OCI-LY3 (cell line): Measurements from ENCODE around the gene L3MBTL1.

Experiments used
- EZH2phosphoT487 ChIP-seq: fragments of 200-600 bp; shearing (Covaris generic); IDR thresholded peaks from 2 replicates; pipeline ENCODE4 v1.6.1; 2018; ENCODE audit warnings: antibody characterized with exemption, mixed run types, low read depth
- TF ChIP-seq, protein P1 (sequence below): fragments of 200-600, 300-600 bp; sonication (generic); IDR thresholded peaks from 2 replicates; pipeline ENCODE4 v1.5.1; 2014; ENCODE audit warnings: antibody characterized with exemption, low read length, low read depth

DNA sequence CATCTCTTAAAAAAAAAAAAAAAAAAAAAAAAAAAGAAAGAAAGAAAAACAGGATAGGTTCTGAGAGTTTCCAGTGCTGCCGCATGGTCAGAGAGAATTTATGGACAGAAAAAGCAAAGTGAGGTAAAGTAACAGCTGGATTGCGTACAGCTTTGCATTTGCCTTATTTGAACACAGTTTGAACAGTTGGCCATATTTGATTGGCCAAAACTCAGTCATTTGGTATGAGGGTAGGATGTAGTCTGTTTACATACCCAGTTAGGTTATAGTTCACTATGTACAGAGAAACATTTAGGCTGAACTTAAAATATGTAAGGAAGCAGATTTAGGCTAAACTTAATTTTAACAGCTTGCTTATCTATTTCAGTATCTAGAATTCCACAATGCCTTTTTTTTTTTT, 17.5 kb upstream of the L3MBTL1 start:
- TF ChIP-seq, protein P1, sequence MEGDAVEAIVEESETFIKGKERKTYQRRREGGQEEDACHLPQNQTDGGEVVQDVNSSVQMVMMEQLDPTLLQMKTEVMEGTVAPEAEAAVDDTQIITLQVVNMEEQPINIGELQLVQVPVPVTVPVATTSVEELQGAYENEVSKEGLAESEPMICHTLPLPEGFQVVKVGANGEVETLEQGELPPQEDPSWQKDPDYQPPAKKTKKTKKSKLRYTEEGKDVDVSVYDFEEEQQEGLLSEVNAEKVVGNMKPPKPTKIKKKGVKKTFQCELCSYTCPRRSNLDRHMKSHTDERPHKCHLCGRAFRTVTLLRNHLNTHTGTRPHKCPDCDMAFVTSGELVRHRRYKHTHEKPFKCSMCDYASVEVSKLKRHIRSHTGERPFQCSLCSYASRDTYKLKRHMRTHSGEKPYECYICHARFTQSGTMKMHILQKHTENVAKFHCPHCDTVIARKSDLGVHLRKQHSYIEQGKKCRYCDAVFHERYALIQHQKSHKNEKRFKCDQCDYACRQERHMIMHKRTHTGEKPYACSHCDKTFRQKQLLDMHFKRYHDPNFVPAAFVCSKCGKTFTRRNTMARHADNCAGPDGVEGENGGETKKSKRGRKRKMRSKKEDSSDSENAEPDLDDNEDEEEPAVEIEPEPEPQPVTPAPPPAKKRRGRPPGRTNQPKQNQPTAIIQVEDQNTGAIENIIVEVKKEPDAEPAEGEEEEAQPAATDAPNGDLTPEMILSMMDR = no peak
- TF ChIP-seq EZH2phosphoT487 = no peak
